ENCODE measurements around the gene CLIC3.

GRCh38 chr9:137015976-137016375 is 19.6 kb upstream of the CLIC3 start:
- no peak for TF ChIP-seq CTCF (conservative IDR thresholded peaks at IDR 0.05; ENCODE audit: low read depth, low read length)
- TF ChIP-seq EZH2phosphoT487 (IDR thresholded peaks at IDR 0.05; ENCODE audit: borderline replicate concordance, low read length) = no peak

All from PC-3 (cell line).